ENCODE results near the gene WFIKKN2. TPM values are rescaled to one million over a fixed set of nuclear protein-coding genes. Genes with fewer than 3 reads are reported as not detected.

Gene WFIKKN2
- total RNA-seq, 1 experiment from 2014 or later: 0.11 TPM

DNA sequence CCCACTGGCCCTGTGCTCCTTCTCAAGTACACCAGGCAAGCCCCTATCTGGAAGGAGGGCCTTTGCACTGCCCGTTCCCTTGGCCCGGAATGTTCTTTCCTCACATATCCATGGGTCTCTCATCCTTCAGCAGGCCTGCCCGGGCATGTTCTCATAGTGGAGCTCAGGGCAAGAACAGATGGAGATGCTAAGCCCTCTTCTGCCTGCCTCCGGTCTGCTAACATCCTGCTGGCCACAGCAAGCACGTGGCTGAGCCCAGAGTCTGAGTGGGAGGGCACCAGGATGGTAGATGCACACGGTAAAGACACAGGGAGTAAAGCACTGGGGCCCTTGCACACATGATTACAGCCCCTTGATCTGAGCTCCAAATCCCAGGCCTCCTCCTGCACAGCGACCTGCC is 48.3 kb upstream of the WFIKKN2 start:
- H3K4me3 Mint-ChIP-seq: no peak overlapping the region
- H3K4me1 Mint-ChIP-seq: peaks cover 14% of the 10 kb centered on the region
- no peaks in the 10 kb centered on the region for H3K9me3 Mint-ChIP-seq
- CTCF ChIA-PET: interaction anchor here (1.1 to 6.5 kb wide), 4 partner anchors 20 to 167 kb away, joined by 4 to 233 read pairs (median 75); no protein-coding TSS in a partner anchor
- no peak for ATAC-seq
- H3K36me3 Mint-ChIP-seq: no peaks in the 10 kb centered on the region
- H3K27ac Mint-ChIP-seq: peak overlapping the region; percentile 82
- POLR2A ChIA-PET: no interaction called here
- DNase-seq (ENCODE audit: low spot score): no peak
- no peak for TF ChIP-seq ZNF671 (CRISPR knock-in tag; IDR thresholded peaks at IDR 0.05)
- no peak for TF ChIP-seq SMAD3 (CRISPR knock-in tag; IDR thresholded peaks at IDR 0.05; ENCODE audit: borderline replicate concordance)
- no peak for TF ChIP-seq GRHL2 (CRISPR knock-in tag; IDR thresholded peaks at IDR 0.05; ENCODE audit: insufficient replicate concordance, severe bottlenecking)
- TF ChIP-seq ZNF121 (CRISPR knock-in tag; IDR thresholded peaks at IDR 0.05): no peak
- no peak for TF ChIP-seq TEAD4 (CRISPR knock-in tag; IDR thresholded peaks at IDR 0.05)
- TF ChIP-seq, protein P1, sequence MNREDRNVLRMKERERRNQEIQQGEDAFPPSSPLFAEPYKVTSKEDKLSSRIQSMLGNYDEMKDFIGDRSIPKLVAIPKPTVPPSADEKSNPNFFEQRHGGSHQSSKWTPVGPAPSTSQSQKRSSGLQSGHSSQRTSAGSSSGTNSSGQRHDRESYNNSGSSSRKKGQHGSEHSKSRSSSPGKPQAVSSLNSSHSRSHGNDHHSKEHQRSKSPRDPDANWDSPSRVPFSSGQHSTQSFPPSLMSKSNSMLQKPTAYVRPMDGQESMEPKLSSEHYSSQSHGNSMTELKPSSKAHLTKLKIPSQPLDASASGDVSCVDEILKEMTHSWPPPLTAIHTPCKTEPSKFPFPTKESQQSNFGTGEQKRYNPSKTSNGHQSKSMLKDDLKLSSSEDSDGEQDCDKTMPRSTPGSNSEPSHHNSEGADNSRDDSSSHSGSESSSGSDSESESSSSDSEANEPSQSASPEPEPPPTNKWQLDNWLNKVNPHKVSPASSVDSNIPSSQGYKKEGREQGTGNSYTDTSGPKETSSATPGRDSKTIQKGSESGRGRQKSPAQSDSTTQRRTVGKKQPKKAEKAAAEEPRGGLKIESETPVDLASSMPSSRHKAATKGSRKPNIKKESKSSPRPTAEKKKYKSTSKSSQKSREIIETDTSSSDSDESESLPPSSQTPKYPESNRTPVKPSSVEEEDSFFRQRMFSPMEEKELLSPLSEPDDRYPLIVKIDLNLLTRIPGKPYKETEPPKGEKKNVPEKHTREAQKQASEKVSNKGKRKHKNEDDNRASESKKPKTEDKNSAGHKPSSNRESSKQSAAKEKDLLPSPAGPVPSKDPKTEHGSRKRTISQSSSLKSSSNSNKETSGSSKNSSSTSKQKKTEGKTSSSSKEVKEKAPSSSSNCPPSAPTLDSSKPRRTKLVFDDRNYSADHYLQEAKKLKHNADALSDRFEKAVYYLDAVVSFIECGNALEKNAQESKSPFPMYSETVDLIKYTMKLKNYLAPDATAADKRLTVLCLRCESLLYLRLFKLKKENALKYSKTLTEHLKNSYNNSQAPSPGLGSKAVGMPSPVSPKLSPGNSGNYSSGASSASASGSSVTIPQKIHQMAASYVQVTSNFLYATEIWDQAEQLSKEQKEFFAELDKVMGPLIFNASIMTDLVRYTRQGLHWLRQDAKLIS (CRISPR knock-in tag; IDR thresholded peaks at IDR 0.05; ENCODE audit: borderline replicate concordance): no peak
- no peak for TF ChIP-seq ZNF423 (CRISPR knock-in tag; IDR thresholded peaks at IDR 0.05)
- TF ChIP-seq, protein P2, sequence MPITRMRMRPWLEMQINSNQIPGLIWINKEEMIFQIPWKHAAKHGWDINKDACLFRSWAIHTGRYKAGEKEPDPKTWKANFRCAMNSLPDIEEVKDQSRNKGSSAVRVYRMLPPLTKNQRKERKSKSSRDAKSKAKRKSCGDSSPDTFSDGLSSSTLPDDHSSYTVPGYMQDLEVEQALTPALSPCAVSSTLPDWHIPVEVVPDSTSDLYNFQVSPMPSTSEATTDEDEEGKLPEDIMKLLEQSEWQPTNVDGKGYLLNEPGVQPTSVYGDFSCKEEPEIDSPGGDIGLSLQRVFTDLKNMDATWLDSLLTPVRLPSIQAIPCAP (CRISPR knock-in tag; IDR thresholded peaks at IDR 0.05): no peak
- TF ChIP-seq JAZF1 (CRISPR knock-in tag; IDR thresholded peaks at IDR 0.05): no peak
- TF ChIP-seq, protein P3, sequence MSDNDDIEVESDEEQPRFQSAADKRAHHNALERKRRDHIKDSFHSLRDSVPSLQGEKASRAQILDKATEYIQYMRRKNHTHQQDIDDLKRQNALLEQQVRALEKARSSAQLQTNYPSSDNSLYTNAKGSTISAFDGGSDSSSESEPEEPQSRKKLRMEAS (CRISPR knock-in tag; IDR thresholded peaks at IDR 0.05): no peak
- no peak for TF ChIP-seq JUN (CRISPR knock-in tag; IDR thresholded peaks at IDR 0.05)
- TF ChIP-seq FOXJ3 (CRISPR knock-in tag; IDR thresholded peaks at IDR 0.05; ENCODE audit: borderline replicate concordance): no peak
- TF ChIP-seq, protein P4, sequence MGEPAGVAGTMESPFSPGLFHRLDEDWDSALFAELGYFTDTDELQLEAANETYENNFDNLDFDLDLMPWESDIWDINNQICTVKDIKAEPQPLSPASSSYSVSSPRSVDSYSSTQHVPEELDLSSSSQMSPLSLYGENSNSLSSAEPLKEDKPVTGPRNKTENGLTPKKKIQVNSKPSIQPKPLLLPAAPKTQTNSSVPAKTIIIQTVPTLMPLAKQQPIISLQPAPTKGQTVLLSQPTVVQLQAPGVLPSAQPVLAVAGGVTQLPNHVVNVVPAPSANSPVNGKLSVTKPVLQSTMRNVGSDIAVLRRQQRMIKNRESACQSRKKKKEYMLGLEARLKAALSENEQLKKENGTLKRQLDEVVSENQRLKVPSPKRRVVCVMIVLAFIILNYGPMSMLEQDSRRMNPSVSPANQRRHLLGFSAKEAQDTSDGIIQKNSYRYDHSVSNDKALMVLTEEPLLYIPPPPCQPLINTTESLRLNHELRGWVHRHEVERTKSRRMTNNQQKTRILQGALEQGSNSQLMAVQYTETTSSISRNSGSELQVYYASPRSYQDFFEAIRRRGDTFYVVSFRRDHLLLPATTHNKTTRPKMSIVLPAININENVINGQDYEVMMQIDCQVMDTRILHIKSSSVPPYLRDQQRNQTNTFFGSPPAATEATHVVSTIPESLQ (CRISPR knock-in tag; IDR thresholded peaks at IDR 0.05): no peak
- TF ChIP-seq, protein P5, sequence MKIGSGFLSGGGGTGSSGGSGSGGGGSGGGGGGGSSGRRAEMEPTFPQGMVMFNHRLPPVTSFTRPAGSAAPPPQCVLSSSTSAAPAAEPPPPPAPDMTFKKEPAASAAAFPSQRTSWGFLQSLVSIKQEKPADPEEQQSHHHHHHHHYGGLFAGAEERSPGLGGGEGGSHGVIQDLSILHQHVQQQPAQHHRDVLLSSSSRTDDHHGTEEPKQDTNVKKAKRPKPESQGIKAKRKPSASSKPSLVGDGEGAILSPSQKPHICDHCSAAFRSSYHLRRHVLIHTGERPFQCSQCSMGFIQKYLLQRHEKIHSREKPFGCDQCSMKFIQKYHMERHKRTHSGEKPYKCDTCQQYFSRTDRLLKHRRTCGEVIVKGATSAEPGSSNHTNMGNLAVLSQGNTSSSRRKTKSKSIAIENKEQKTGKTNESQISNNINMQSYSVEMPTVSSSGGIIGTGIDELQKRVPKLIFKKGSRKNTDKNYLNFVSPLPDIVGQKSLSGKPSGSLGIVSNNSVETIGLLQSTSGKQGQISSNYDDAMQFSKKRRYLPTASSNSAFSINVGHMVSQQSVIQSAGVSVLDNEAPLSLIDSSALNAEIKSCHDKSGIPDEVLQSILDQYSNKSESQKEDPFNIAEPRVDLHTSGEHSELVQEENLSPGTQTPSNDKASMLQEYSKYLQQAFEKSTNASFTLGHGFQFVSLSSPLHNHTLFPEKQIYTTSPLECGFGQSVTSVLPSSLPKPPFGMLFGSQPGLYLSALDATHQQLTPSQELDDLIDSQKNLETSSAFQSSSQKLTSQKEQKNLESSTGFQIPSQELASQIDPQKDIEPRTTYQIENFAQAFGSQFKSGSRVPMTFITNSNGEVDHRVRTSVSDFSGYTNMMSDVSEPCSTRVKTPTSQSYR (CRISPR knock-in tag; IDR thresholded peaks at IDR 0.05): no peak
- no peak for TF ChIP-seq NR1H2 (CRISPR knock-in tag; IDR thresholded peaks at IDR 0.05)
- TF ChIP-seq, protein P6, sequence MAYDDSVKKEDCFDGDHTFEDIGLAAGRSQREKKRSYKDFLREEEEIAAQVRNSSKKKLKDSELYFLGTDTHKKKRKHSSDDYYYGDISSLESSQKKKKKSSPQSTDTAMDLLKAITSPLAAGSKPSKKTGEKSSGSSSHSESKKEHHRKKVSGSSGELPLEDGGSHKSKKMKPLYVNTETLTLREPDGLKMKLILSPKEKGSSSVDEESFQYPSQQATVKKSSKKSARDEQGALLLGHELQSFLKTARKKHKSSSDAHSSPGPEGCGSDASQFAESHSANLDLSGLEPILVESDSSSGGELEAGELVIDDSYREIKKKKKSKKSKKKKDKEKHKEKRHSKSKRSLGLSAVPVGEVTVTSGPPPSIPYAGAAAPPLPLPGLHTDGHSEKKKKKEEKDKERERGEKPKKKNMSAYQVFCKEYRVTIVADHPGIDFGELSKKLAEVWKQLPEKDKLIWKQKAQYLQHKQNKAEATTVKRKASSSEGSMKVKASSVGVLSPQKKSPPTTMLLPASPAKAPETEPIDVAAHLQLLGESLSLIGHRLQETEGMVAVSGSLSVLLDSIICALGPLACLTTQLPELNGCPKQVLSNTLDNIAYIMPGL (CRISPR knock-in tag; IDR thresholded peaks at IDR 0.05): no peak
- TF ChIP-seq, protein P7, sequence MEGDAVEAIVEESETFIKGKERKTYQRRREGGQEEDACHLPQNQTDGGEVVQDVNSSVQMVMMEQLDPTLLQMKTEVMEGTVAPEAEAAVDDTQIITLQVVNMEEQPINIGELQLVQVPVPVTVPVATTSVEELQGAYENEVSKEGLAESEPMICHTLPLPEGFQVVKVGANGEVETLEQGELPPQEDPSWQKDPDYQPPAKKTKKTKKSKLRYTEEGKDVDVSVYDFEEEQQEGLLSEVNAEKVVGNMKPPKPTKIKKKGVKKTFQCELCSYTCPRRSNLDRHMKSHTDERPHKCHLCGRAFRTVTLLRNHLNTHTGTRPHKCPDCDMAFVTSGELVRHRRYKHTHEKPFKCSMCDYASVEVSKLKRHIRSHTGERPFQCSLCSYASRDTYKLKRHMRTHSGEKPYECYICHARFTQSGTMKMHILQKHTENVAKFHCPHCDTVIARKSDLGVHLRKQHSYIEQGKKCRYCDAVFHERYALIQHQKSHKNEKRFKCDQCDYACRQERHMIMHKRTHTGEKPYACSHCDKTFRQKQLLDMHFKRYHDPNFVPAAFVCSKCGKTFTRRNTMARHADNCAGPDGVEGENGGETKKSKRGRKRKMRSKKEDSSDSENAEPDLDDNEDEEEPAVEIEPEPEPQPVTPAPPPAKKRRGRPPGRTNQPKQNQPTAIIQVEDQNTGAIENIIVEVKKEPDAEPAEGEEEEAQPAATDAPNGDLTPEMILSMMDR (IDR thresholded peaks at IDR 0.05): no peak
- TF ChIP-seq EMX1 (CRISPR knock-in tag; IDR thresholded peaks at IDR 0.05): no peak
- no peak for TF ChIP-seq CREM (CRISPR knock-in tag; IDR thresholded peaks at IDR 0.05)
- no peak for TF ChIP-seq FOXP1 (CRISPR knock-in tag; IDR thresholded peaks at IDR 0.05; ENCODE audit: borderline replicate concordance)
- H3K27me3 Mint-ChIP-seq (ENCODE audit: low read depth): no peaks in the 10 kb centered on the region
